ENCODE data around the gene FAM168B.

FAM168B gene

GRCh38 chr2:131041402-131042147 lies 51.7 kb downstream of the FAM168B start:
- TF ChIP-seq EZH2 (IDR thresholded peaks at IDR 0.05) (no peak), POLR2AphosphoS5 (IDR thresholded peaks at IDR 0.05; ENCODE audit: borderline replicate concordance, low read depth, low read length) (no peak), FOXP2 (optimal IDR thresholded peaks at IDR 0.05; ENCODE audit: control extremely low read depth, extremely low read length, insufficient read depth) (no peak)
- Histone ChIP-seq H3K9me3 (ENCODE audit: low read depth, low read length) (no peaks in the 10 kb centered on the region), H3K36me3 (ENCODE audit: insufficient read depth, low read length) (peaks cover under 1% of the 10 kb centered on the region; the same call in 1 of the 2 replicates), H3K27ac (no peak overlapping the region), H3K9ac (ENCODE audit: insufficient read length) (no peak overlapping the region), H3K4me3 (no peak overlapping the region)
- no peak for DNase-seq (ENCODE audit: low read depth, low spot score)

GRCh38 chr2:131040661-131041401 lies 52.4 kb downstream of the FAM168B start:
- Histone ChIP-seq H3K9me3 (ENCODE audit: low read depth, low read length) (no peaks in the 10 kb centered on the region), H3K4me3 (no peak overlapping the region), H3K9ac (ENCODE audit: insufficient read length) (no peak overlapping the region), H3K27ac (no peak overlapping the region), H3K36me3 (ENCODE audit: insufficient read depth, low read length) (no peaks in the 10 kb centered on the region; the same call in 1 of the 2 replicates)
- DNase-seq (ENCODE audit: low read depth, low spot score): no peak
- no peak for TF ChIP-seq FOXP2 (optimal IDR thresholded peaks at IDR 0.05; ENCODE audit: control extremely low read depth, extremely low read length, insufficient read depth)
- no peak for TF ChIP-seq POLR2AphosphoS5 (IDR thresholded peaks at IDR 0.05; ENCODE audit: borderline replicate concordance, low read depth, low read length)

- no peak for TF ChIP-seq EZH2 (IDR thresholded peaks at IDR 0.05)
- no peak for TF ChIP-seq FOXP2 (optimal IDR thresholded peaks at IDR 0.05; ENCODE audit: control extremely low read depth, extremely low read length, insufficient read depth)
- Histone ChIP-seq H3K27ac (no peak overlapping the region), H3K4me3 (no peak overlapping the region), H3K36me3 (ENCODE audit: insufficient read depth, low read length) (no peaks in the 10 kb centered on the region), H3K9me3 (ENCODE audit: low read depth, low read length) (no peaks in the 10 kb centered on the region), H3K9ac (ENCODE audit: insufficient read length) (no peak overlapping the region)
- no peak for DNase-seq (ENCODE audit: low read depth, low spot score)
Observed at GRCh38 chr2:131039908-131040660, 53.2 kb downstream of the FAM168B start.

GRCh38 chr2:131039535-131039907 lies 53.7 kb downstream of the FAM168B start:
- TF ChIP-seq FOXP2 (optimal IDR thresholded peaks at IDR 0.05; ENCODE audit: control extremely low read depth, extremely low read length, insufficient read depth) (no peak), EZH2 (IDR thresholded peaks at IDR 0.05) (no peak), POLR2AphosphoS5 (IDR thresholded peaks at IDR 0.05; ENCODE audit: borderline replicate concordance, low read depth, low read length) (no peak)
- Histone ChIP-seq H3K4me3 (no peak overlapping the region), H3K36me3 (ENCODE audit: insufficient read depth, low read length) (no peaks in the 10 kb centered on the region), H3K9ac (ENCODE audit: insufficient read length) (no peak overlapping the region), H3K27ac (no peak overlapping the region), H3K9me3 (ENCODE audit: low read depth, low read length) (no peaks in the 10 kb centered on the region)
- no peak for DNase-seq (ENCODE audit: low read depth, low spot score)

- TF ChIP-seq EZH2 (IDR thresholded peaks at IDR 0.05): no peak
- no peak for TF ChIP-seq POLR2AphosphoS5 (IDR thresholded peaks at IDR 0.05; ENCODE audit: borderline replicate concordance, low read depth, low read length)
- no peak for TF ChIP-seq FOXP2 (optimal IDR thresholded peaks at IDR 0.05; ENCODE audit: control extremely low read depth, extremely low read length, insufficient read depth)
- Histone ChIP-seq H3K36me3 (ENCODE audit: insufficient read depth, low read length) (no peaks in the 10 kb centered on the region), H3K27ac (no peak overlapping the region), H3K9me3 (ENCODE audit: low read depth, low read length) (no peaks in the 10 kb centered on the region), H3K4me3 (no peak overlapping the region), H3K9ac (ENCODE audit: insufficient read length) (no peak overlapping the region)
- no peak for DNase-seq (ENCODE audit: low read depth, low spot score)
Observed at GRCh38 chr2:131039101-131039440, 54.2 kb downstream of the FAM168B start.

- no peaks in the 10 kb centered on the region for H3K9me3 ChIP-seq (ENCODE audit: low read depth, low read length)
- TF ChIP-seq POLR2AphosphoS5 (IDR thresholded peaks at IDR 0.05; ENCODE audit: borderline replicate concordance, low read depth, low read length) (no peak), EZH2 (IDR thresholded peaks at IDR 0.05) (no peak), FOXP2 (optimal IDR thresholded peaks at IDR 0.05; ENCODE audit: control extremely low read depth, extremely low read length, insufficient read depth) (no peak)
- DNase-seq (ENCODE audit: low read depth, low spot score): no peak
- no peak overlapping the region for H3K27ac ChIP-seq
- H3K36me3 ChIP-seq (ENCODE audit: insufficient read depth, low read length): no peaks in the 10 kb centered on the region
- no peak overlapping the region for H3K9ac ChIP-seq (ENCODE audit: insufficient read length)
- H3K4me3 ChIP-seq: no peak overlapping the region
Observed at GRCh38 chr2:131038258-131039100, 54.8 kb downstream of the FAM168B start.

- H3K4me3 ChIP-seq: no peak overlapping the region
- no peak overlapping the region for H3K27ac ChIP-seq
- no peaks in the 10 kb centered on the region for H3K9me3 ChIP-seq (ENCODE audit: low read depth, low read length)
- no peak overlapping the region for H3K9ac ChIP-seq (ENCODE audit: insufficient read length)
- no peak for TF ChIP-seq FOXP2 (optimal IDR thresholded peaks at IDR 0.05; ENCODE audit: control extremely low read depth, extremely low read length, insufficient read depth)
- DNase-seq (ENCODE audit: low read depth, low spot score): no peak
- H3K36me3 ChIP-seq (ENCODE audit: insufficient read depth, low read length): no peaks in the 10 kb centered on the region
Observed at GRCh38 chr2:131037398-131038257, 55.6 kb downstream of the FAM168B start.

Measured in SK-N-MC (cell line).